BE2C (cell line): ENCODE measurements around the gene NAA38.

Experiments used
- DNase-seq: peaks from one replicate; pipeline ENCODE4 v3.0.0-alpha.2; 2020
- H3K27me3 ChIP-seq: fragments of 250-450 bp; sonication (Bioruptor Pico); 2 replicates; pipeline ENCODE4 v1.5.1; 2020; ENCODE audit warnings: mild to moderate bottlenecking
- H3K36me3 ChIP-seq: fragments of 250-450 bp; sonication (Bioruptor Pico); 2 replicates; pipeline ENCODE4 v1.5.1; 2020; ENCODE audit warnings: mild to moderate bottlenecking
- H3K4me1 ChIP-seq: fragments of 250-450 bp; sonication (Bioruptor Pico); 2 replicates; pipeline ENCODE4 v1.5.1; 2020
- H3K4me3 ChIP-seq: 2 replicates; pipeline ENCODE4 v1.5.1; 2011; ENCODE audit warnings: low read depth, low read length
- H3K9me3 ChIP-seq: fragments of 250-450 bp; sonication (Bioruptor Pico); 2 replicates; pipeline ENCODE4 v1.5.1; 2020
- TF ChIP-seq, protein P1 (sequence below): IDR thresholded peaks from 2 replicates; pipeline ENCODE4 v1.5.1; 2012; ENCODE audit warnings: mild to moderate bottlenecking, low read depth, low read length

The NAA38 gene

DNA sequence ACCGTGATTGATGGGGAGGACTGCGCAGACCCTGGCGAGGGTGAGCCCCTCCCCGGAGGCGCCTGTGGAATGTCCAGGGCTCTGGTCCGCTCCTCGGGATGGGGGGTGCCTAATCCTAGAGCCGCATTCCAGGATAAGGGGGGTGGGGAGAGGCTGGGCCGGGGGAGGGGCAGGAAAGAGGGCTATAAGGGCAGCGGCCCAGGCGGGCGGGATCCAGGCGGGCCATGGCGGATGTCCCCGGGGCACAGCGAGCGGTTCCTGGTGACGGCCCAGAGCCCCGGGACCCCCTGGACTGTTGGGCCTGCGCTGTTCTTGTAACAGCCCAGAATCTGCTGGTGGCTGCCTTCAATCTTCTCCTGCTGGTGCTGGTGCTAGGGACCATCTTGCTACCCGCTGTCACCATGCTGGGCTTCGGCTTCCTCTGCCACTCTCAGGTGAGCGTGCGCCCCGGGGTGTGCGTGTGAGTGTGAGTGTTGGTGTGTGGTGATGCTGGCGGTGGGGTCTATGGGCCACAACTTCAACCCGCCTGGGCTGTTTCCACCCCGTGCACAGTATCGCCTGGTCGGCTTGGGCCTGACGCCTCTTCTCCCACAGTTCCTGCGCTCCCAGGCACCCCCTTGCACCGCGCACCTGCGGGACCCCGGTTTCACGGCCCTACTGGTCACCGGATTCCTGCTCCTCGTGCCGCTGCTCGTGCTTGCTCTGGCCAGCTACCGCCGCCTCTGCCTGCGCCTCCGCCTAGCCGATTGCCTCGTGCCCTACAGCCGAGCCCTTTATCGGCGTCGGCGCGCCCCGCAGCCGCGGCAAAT is 2.3 kb downstream of the NAA38 start, which contains the start of gene TMEM88:
TMEM88 (plus strand) TSS at position 216 of the 809 bp plus-strand sequence; CDS start at position 225, 9 bp downstream.
- no peak for DNase-seq
- Histone ChIP-seq H3K9me3 (no peaks in the 10 kb centered on the region), H3K4me1 (peaks cover 3% of the 10 kb centered on the region; the same call in 1 of the 2 replicates), H3K36me3 (peaks cover 25% of the 10 kb centered on the region), H3K27me3 (no peaks in the 10 kb centered on the region), H3K4me3 (peak within 1 kb of the TSS; percentile 79)
- TF ChIP-seq, protein P1, sequence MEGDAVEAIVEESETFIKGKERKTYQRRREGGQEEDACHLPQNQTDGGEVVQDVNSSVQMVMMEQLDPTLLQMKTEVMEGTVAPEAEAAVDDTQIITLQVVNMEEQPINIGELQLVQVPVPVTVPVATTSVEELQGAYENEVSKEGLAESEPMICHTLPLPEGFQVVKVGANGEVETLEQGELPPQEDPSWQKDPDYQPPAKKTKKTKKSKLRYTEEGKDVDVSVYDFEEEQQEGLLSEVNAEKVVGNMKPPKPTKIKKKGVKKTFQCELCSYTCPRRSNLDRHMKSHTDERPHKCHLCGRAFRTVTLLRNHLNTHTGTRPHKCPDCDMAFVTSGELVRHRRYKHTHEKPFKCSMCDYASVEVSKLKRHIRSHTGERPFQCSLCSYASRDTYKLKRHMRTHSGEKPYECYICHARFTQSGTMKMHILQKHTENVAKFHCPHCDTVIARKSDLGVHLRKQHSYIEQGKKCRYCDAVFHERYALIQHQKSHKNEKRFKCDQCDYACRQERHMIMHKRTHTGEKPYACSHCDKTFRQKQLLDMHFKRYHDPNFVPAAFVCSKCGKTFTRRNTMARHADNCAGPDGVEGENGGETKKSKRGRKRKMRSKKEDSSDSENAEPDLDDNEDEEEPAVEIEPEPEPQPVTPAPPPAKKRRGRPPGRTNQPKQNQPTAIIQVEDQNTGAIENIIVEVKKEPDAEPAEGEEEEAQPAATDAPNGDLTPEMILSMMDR: no peak

DNA sequence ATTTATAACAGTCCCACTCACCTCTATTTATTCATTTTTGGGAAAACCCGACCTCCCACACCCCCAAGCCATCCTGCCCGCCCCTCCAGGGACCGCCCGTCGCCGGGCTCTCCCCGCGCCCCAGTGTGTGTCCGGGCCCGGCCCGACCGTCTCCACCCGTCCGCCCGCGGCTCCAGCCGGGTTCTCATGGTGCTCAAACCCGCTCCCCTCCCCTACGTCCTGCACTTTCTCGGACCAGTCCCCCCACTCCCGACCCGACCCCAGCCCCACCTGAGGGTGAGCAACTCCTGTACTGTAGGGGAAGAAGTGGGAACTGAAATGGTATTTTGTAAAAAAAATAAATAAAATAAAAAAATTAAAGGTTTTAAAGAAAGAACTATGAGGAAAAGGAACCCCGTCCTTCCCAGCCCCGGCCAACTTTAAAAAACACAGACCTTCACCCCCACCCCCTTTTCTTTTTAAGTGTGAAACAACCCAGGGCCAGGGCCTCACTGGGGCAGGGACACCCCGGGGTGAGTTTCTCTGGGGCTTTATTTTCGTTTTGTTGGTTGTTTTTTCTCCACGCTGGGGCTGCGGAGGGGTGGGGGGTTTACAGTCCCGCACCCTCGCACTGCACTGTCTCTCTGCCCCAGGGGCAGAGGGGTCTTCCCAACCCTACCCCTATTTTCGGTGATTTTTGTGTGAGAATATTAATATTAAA is 3.1 kb downstream of the NAA38 start:
- no peak for DNase-seq
- Histone ChIP-seq H3K27me3 (no peaks in the 10 kb centered on the region), H3K4me1 (peaks cover 3% of the 10 kb centered on the region; the same call in 1 of the 2 replicates), H3K9me3 (no peaks in the 10 kb centered on the region), H3K4me3 (no peak overlapping the region; the same call in 1 of the 2 replicates), H3K36me3 (peaks cover 29% of the 10 kb centered on the region)
- TF ChIP-seq, protein P1: no peak

DNA sequence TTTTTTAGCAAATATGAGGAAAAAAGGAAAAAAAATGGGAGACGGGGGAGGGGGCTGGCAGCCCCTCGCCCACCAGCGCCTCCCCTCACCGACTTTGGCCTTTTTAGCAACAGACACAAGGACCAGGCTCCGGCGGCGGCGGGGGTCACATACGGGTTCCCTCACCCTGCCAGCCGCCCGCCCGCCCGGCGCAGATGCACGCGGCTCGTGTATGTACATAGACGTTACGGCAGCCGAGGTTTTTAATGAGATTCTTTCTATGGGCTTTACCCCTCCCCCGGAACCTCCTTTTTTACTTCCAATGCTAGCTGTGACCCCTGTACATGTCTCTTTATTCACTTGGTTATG is 3.7 kb downstream of the NAA38 start:
- Histone ChIP-seq H3K4me3 (no peak overlapping the region), H3K27me3 (no peaks in the 10 kb centered on the region), H3K36me3 (peaks cover 31% of the 10 kb centered on the region), H3K4me1 (peaks cover 3% of the 10 kb centered on the region; the same call in 1 of the 2 replicates), H3K9me3 (no peaks in the 10 kb centered on the region)
- TF ChIP-seq, protein P1: no peak
- no peak for DNase-seq

DNA sequence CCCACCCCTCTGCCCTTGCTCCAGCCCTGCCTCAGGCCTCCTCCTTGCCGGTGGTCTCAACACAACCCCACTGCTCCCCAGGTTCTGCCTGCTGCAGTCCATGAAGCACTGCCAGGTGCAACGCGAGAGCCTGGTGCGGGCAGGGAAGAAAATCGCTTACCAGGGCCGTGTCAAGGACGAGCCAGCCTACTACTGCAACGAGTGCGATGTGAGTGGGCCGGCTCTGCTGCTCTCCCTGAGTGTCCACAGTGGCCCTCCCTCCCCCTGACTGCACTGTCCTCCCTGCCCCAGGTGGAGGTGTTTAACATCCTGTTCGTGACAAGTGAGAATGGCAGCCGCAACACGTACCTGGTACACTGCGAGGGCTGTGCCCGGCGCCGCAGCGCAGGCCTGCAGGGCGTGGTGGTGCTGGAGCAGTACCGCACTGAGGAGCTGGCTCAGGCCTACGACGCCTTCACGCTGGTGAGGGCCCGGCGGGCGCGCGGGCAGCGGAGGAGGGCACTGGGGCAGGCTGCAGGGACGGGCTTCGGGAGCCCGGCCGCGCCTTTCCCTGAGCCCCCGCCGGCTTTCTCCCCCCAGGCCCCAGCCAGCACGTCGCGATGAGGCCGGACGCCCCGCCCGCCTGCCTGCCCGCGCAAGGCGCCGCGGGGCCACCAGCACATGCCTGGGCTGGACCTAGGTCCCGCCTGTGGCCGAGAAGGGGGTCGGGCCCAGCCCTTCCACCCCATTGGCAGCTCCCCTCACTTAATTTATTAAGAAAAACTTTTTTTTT is 4.3 kb downstream of the NAA38 start:
- TF ChIP-seq, protein P1: no peak
- Histone ChIP-seq H3K27me3 (no peaks in the 10 kb centered on the region), H3K4me1 (peaks cover 3% of the 10 kb centered on the region; the same call in 1 of the 2 replicates), H3K4me3 (no peak overlapping the region), H3K9me3 (no peaks in the 10 kb centered on the region), H3K36me3 (peaks cover 30% of the 10 kb centered on the region)
- no peak for DNase-seq

DNA sequence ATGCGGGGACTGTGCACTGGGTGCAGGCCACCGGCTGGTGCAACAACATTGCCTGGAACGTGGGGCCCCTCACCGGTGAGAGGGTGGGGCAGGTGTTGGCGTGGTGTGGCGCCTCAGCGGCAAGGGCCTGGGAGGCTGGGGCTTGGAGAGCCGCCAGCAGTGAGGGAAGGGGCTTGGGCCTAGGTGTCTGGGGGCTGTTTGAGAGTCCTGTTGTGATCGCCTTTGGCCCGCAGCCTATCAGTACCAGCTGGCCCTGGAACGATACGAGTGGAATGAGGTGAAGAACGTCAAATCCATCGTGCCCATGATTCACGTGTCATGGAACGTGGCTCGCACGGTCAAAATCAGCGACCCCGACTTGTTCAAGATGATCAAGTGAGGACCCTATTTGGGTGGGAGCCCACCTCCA is 5.1 kb downstream of the NAA38 start:
- TF ChIP-seq, protein P1: no peak
- peaks cover 3% of the 10 kb centered on the region; the same call in 1 of the 2 replicates for H3K4me1 ChIP-seq
- H3K36me3 ChIP-seq: peaks cover 28% of the 10 kb centered on the region
- no peaks in the 10 kb centered on the region for H3K27me3 ChIP-seq
- no peak for DNase-seq
- no peak overlapping the region for H3K4me3 ChIP-seq
- H3K9me3 ChIP-seq: no peaks in the 10 kb centered on the region
